ENCODE data around the gene FAM228A. TPM values are rescaled to one million over a fixed set of nuclear protein-coding genes. Genes with fewer than 3 reads are reported as not detected.

FAM228A gene
- total RNA-seq, 1 donor from 2014 or later: not detected

DNA sequence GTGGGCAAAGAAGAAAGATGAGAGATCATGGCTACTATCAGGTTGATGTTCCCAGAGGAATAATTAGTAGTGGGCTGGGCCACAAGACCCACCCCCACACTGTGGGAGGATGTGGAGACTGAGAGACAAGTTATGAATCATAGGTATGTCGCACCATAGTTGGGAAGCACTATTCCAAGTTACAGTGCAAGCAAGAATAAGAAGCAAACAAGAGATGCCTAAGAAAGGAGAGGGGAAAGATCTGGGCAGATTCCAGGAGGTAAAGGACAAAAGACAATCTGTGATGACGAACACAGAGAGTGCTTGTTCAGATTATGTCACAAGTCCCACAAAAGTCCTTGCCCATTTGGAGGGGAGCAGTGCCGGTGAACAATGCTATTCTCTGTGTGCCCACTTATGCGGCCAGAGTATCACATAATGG lies 56.6 kb downstream of the FAM228A start:
- no peak for DNase-seq

DNA sequence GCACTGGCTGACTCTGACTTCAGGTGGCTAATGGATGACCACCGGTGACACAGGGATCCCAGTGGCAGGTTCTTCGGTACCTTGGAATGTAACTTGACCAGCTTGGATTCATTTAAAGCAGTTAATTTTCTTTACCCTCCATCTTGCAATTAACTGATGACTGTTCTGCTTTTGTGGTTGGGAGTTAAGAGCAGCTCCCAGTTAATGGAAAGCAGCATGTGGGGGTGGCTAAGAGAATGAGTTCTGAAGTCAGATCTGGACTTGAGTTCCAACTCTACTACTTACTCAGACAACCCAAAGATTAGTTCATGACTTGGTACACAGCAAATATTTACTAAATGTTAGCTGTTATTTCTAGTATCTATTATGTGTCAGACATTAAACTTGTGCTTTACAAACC lies 58.5 kb downstream of the FAM228A start:
- DNase-seq: no peak

DNA sequence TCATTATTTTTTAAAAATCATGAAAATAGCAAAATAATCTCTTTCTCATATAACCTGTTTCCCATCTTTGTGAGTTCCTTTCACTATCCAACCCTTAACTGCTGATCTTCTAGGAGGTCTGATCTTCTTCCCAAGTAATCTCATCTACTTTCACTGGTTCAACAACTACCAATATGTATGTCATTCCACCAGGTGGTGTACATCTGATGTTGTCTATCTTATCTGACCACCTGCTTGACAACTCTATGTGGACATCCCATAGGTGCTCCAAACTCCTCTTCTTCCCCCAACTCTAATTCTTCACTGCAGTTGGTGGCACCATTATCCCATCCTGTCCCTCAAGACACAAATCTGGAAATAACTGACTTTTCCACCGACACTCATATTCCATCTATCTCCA lies 62.5 kb downstream of the FAM228A start:
- no peak for DNase-seq

DNA sequence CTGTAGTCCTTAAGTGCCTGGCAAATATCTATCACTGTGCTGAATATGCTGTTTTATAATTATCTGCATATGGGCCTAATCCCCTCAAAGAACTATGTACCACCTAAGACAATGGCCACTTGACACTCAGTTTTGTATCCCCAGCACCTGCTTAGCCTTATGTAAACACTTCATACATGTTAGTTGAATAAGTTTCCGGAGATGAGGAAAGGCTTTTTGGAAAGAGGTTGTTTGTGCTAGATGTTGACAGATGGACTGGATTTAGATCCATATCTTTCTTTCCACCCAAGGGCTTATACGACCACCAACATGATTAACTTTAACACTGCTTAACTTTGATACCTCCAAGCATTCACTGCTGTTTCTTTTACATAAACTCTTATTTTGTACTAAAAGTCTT lies 63.3 kb downstream of the FAM228A start:
- peak; percentile 14 for DNase-seq

DNA sequence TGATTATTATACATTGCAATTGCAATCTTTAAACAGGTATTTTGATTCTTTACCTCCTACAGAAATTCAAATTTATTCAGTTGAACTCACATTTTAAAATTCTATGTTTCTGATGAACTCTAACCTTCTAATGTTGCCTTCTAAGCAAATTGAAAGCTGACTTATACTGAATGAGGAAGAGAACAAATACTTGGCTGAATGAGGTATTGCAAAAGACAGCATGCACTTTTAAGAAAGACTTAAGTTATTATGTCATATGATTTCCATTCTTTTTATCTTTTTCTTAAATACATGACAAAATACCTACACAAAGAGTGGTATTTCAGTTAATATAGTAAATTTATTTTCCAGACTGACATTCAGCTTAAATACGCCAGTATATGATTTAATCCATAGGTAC lies 64.7 kb downstream of the FAM228A start:
- no peak for DNase-seq

Other genes with a start within 250 kb of the FAM228A start
- gene ATAD2B, start 247.9 kb upstream of the FAM228A start, total RNA-seq: 15.6 and 23.3 TPM in 2 replicates
- gene UBXN2A, start 234.6 kb upstream of the FAM228A start, total RNA-seq: 13.1 and 17.0 TPM in 2 replicates
- under 0.01 and 0.09 TPM in 2 replicates for gene MFSD2B, start 165.0 kb upstream of the FAM228A start, total RNA-seq
- gene WDCP, start 127.7 kb upstream of the FAM228A start, total RNA-seq: 11.4 and 13.3 TPM in 2 replicates
- 9.9 and 14.5 TPM in 2 replicates for gene FKBP1B, start 125.3 kb upstream of the FAM228A start, total RNA-seq
- gene SF3B6, start 98.7 kb upstream of the FAM228A start, total RNA-seq: 113 and 165 TPM in 2 replicates
- 63.2 and 88.3 TPM in 2 replicates for gene TP53I3, start 90.2 kb upstream of the FAM228A start, total RNA-seq
- 0.23 and 1.7 TPM in 2 replicates for gene PFN4, start 51.7 kb upstream of the FAM228A start, total RNA-seq
- gene FAM228B, start 51.6 kb upstream of the FAM228A start, total RNA-seq: 5.2 and 11.6 TPM in 2 replicates
- 59.7 and 68.2 TPM in 2 replicates for gene ITSN2, start 185.5 kb downstream of the FAM228A start, total RNA-seq

Data from dermis blood vessel endothelial cell (primary cell).